SK-N-SH (cell line): ENCODE data around the gene PSTPIP1.

Source experiments
- EP300 ChIP-seq, 2 experiments: IDR thresholded peaks; 2 replicates each; pipeline versions ENCODE4 v1.4.0 to v1.6.1; 2012; ENCODE audit warnings: borderline replicate concordance in 1 of 2, low read depth in 1 of 2, low read length in 1 of 2
- FOXM1 ChIP-seq: IDR thresholded peaks from 2 replicates; pipeline ENCODE4 v1.4.0; 2012; ENCODE audit warnings: low read depth, mild to moderate bottlenecking
- MAX ChIP-seq: IDR thresholded peaks from 2 replicates; pipeline ENCODE4 v1.4.0; 2012; ENCODE audit warnings: low read depth
- ZBTB33 ChIP-seq: IDR thresholded peaks from 2 replicates; pipeline ENCODE4 v1.4.0; 2012; ENCODE audit warnings: low read depth, borderline replicate concordance

- TF ChIP-seq ZBTB33 (no peak), MAX (no peak), EP300 (IDR thresholded peaks at IDR 0.05; ENCODE audit: borderline replicate concordance in 1 of 2, low read depth in 1 of 2, low read length in 1 of 2) (no peak), FOXM1 (no peak)
Observed at GRCh38 chr15:76962337-76963013, 32.5 kb upstream of the PSTPIP1 start.
